ENCODE results near the gene SOWAHC.
"Not testable (repeated sequence)": the region's sequence is repeated elsewhere in the genome, so short reads cannot be mapped to it uniquely, and the experiment has no call there.

DNA sequence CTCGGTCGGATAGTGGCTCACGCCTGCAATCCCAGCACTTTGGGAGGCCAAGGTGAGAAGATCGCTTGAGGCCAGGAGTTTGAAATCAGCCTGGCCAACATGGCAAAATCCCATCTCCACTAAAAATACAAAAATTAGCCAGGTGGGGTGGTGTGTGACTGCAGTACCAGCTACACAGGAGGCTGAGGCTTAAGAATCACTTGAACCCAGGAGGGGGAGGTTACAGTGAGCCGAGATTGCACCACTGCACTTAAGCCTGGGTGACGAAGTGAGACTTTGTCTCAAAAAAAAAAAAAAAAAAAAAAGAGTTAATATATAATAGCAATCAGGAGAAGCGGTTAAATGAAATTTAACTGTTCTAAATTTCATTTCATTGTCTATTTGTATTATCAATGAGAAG lies 36.5 kb upstream of the SOWAHC start:
- TF ChIP-seq CTCF (conservative IDR thresholded peaks at IDR 0.05 in 1 of 2, IDR thresholded peaks at IDR 0.05 in 1 of 2; ENCODE audit: low read depth in 1 of 2, low read length in 2 of 2); EZH2 (IDR thresholded peaks at IDR 0.05; ENCODE audit: low read length, missing control alignments): not testable (repeated sequence)
